Brain pericyte (primary cell): ENCODE measurements around the gene EML4.

Experiments
- DNase-seq: peaks from one replicate; pipeline ENCODE4 v3.0.0-alpha.2; 2012; ENCODE audit warnings: low read depth, low spot score

EML4 gene

GRCh38 chr2:42196403-42197267 lies 27.5 kb downstream of the EML4 start:
- peak; percentile 17 for DNase-seq

GRCh38 chr2:42197792-42198191 lies 28.6 kb downstream of the EML4 start:
- DNase-seq = no peak

- DNase-seq = no peak
Observed at GRCh38 chr2:42198466-42198865, 29.3 kb downstream of the EML4 start.

GRCh38 chr2:42199002-42199401 lies 29.8 kb downstream of the EML4 start:
- no peak for DNase-seq

- DNase-seq = no peak
Observed at GRCh38 chr2:42199626-42200025, 30.5 kb downstream of the EML4 start.

- DNase-seq = no peak
Observed at GRCh38 chr2:42200926-42201855, 32.0 kb downstream of the EML4 start.

GRCh38 chr2:42202634-42203008 lies 33.5 kb downstream of the EML4 start:
- no peak for DNase-seq

GRCh38 chr2:42203792-42204191 lies 34.6 kb downstream of the EML4 start:
- no peak for DNase-seq

GRCh38 chr2:42205337-42205736 lies 36.2 kb downstream of the EML4 start:
- no peak for DNase-seq

- no peak for DNase-seq
Observed at GRCh38 chr2:42207826-42208225, 38.7 kb downstream of the EML4 start.

- DNase-seq = no peak
Observed at GRCh38 chr2:42210203-42210602, 41.0 kb downstream of the EML4 start.

GRCh38 chr2:42211291-42211690 lies 42.1 kb downstream of the EML4 start:
- DNase-seq = no peak

- DNase-seq = no peak
Observed at GRCh38 chr2:42214669-42215068, 45.5 kb downstream of the EML4 start.

GRCh38 chr2:42216694-42217093 lies 47.5 kb downstream of the EML4 start:
- no peak for DNase-seq

GRCh38 chr2:42217307-42217706 lies 48.2 kb downstream of the EML4 start:
- DNase-seq = no peak

GRCh38 chr2:42217914-42218313 lies 48.8 kb downstream of the EML4 start:
- no peak for DNase-seq

- DNase-seq = no peak
Observed at GRCh38 chr2:42218712-42219111, 49.6 kb downstream of the EML4 start.

GRCh38 chr2:42219160-42219559 lies 50.0 kb downstream of the EML4 start:
- no peak for DNase-seq

GRCh38 chr2:42220566-42220965 lies 51.4 kb downstream of the EML4 start:
- no peak for DNase-seq

- DNase-seq = no peak
Observed at GRCh38 chr2:42223067-42223854, 54.1 kb downstream of the EML4 start.

- DNase-seq = no peak
Observed at GRCh38 chr2:42223855-42224268, 54.7 kb downstream of the EML4 start.
